HL-60 (cell line): ENCODE measurements around the gene SGCE.

ENCODE experiments used
- DNase-seq, 2 experiments: peaks; one replicate each; pipeline ENCODE4 v3.0.0-alpha.2; 2010 to 2020; ENCODE audit warnings: low read depth in 1 of 2, low spot score in 1 of 2
- H3K27ac ChIP-seq: fragments of 250-450 bp; sonication (Bioruptor Pico); replicated peaks from 2 replicates; pipeline ENCODE4 v1.5.1; 2020; ENCODE audit warnings: mild to moderate bottlenecking, moderate library complexity
- H3K27me3 ChIP-seq: fragments of 250-450 bp; sonication (Bioruptor Pico); 2 replicates; pipeline ENCODE4 v1.5.1; 2021; ENCODE audit warnings: mild to moderate bottlenecking, moderate library complexity; ENCODE audit not compliant: insufficient read depth, poor library complexity, severe bottlenecking
- H3K4me3 ChIP-seq: replicated peaks from 2 replicates; pipeline ENCODE4 v1.5.1; 2011; ENCODE audit warnings: mild to moderate bottlenecking, control low read depth, low read length; ENCODE audit not compliant: insufficient read depth
- GABPA ChIP-seq: IDR thresholded peaks from 2 replicates; pipeline ENCODE4 v1.6.1; 2012; ENCODE audit warnings: low read depth
- POLR2AphosphoS5 ChIP-seq: IDR thresholded peaks from 2 replicates; pipeline ENCODE4 v1.6.1; 2012; ENCODE audit warnings: low read depth
- REST ChIP-seq: IDR thresholded peaks from 2 replicates; pipeline ENCODE4 v1.6.1; 2012; ENCODE audit warnings: low read depth; ENCODE audit not compliant: insufficient replicate concordance
- SPI1 ChIP-seq: IDR thresholded peaks from 2 replicates; pipeline ENCODE4 v1.6.1; 2012; ENCODE audit warnings: low read depth, mild to moderate bottlenecking, borderline replicate concordance
- TF ChIP-seq, protein P1 (sequence below): IDR thresholded peaks from one replicate; pipeline ENCODE4 v1.5.1; 2011; ENCODE audit warnings: low read length, control low read depth, inconsistent platforms; ENCODE audit not compliant: insufficient read depth

Gene SGCE

GRCh38 chr7:94590526-94591162, 65.3 kb downstream of the SGCE start:
- H3K27ac ChIP-seq: no peak overlapping the region
- DNase-seq: no peak
- H3K4me3 ChIP-seq: no peak overlapping the region
- TF ChIP-seq GABPA: no peak
- TF ChIP-seq REST: no peak
- TF ChIP-seq SPI1: no peak
- TF ChIP-seq, protein P1, sequence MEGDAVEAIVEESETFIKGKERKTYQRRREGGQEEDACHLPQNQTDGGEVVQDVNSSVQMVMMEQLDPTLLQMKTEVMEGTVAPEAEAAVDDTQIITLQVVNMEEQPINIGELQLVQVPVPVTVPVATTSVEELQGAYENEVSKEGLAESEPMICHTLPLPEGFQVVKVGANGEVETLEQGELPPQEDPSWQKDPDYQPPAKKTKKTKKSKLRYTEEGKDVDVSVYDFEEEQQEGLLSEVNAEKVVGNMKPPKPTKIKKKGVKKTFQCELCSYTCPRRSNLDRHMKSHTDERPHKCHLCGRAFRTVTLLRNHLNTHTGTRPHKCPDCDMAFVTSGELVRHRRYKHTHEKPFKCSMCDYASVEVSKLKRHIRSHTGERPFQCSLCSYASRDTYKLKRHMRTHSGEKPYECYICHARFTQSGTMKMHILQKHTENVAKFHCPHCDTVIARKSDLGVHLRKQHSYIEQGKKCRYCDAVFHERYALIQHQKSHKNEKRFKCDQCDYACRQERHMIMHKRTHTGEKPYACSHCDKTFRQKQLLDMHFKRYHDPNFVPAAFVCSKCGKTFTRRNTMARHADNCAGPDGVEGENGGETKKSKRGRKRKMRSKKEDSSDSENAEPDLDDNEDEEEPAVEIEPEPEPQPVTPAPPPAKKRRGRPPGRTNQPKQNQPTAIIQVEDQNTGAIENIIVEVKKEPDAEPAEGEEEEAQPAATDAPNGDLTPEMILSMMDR: no peak
- TF ChIP-seq POLR2AphosphoS5: no peak
- H3K27me3 ChIP-seq: no peaks in the 10 kb centered on the region

DNA sequence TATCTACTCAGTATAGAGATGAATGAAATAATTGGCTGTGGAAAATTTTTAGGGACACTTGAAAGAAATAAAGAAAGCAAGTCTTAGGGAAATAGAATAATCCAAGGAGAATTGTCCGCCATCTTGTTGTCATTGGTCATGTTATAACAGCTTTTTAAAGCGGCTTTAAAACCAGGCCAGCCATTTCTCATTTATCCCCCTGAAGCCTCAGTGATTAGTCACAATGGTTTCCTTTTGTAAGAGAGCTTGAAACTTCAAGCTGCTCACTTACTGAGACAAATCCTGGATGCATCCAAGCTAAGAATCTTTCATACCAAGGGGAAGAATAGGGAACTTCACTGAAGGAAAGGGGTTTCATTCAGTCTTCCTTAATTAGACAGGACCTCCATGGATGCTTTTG, 67.9 kb downstream of the SGCE start:
- H3K27ac ChIP-seq: no peak overlapping the region
- no peak overlapping the region for H3K4me3 ChIP-seq
- no peaks in the 10 kb centered on the region for H3K27me3 ChIP-seq
- no peak for DNase-seq
- TF ChIP-seq SPI1: no peak
- no peak for TF ChIP-seq GABPA
- no peak for TF ChIP-seq POLR2AphosphoS5
- TF ChIP-seq, protein P1: no peak
- no peak for TF ChIP-seq REST

GRCh38 chr7:94584113-94584512, 71.8 kb downstream of the SGCE start:
- no peak overlapping the region for H3K27ac ChIP-seq
- no peak for DNase-seq
- no peak overlapping the region for H3K4me3 ChIP-seq
- TF ChIP-seq REST (no peak), SPI1 (no peak), POLR2AphosphoS5 (no peak), GABPA (no peak)
- TF ChIP-seq, protein P1: no peak
- H3K27me3 ChIP-seq: no peaks in the 10 kb centered on the region
